Liver (tissue), 9 donors: Measurements from ENCODE around the gene CELA2A. TPM values are rescaled to one million over a fixed set of nuclear protein-coding genes. Genes with fewer than 3 reads are reported as not detected.
"Not testable (repeated sequence)": the region's sequence is repeated elsewhere in the genome, so short reads cannot be mapped to it uniquely, and the experiment has no call there.

Experiments
- DNase-seq: peaks from one replicate; pipeline ENCODE4 v3.0.0-alpha.2; 2017; ENCODE audit warnings: low spot score
- H3K27ac ChIP-seq, 2 donors: one replicate each; pipeline ENCODE4 v1.7.0; 2013; ENCODE audit warnings: inconsistent platforms in 2 of 2, low read length in 2 of 2, control low read depth in 1 of 2, low read depth in 1 of 2, mild to moderate bottlenecking in 1 of 2
- H3K27me3 ChIP-seq, 4 donors: one replicate each; pipeline versions ENCODE4 v1.6.1 to v1.7.0; 2013; ENCODE audit warnings: low read length in 3 of 4, inconsistent platforms in 1 of 4, mild to moderate bottlenecking in 1 of 4, moderate library complexity in 1 of 4; ENCODE audit not compliant: control insufficient read depth in 4 of 4, insufficient read depth in 4 of 4
- H3K36me3 ChIP-seq, 4 donors: one replicate each; pipeline versions ENCODE4 v1.6.1 to v1.7.0; 2013; ENCODE audit warnings: low read length in 3 of 4, mild to moderate bottlenecking in 3 of 4, low read depth in 1 of 4, moderate library complexity in 1 of 4; ENCODE audit not compliant: control insufficient read depth in 4 of 4, insufficient read depth in 3 of 4
- H3K4me1 ChIP-seq, 4 donors: one replicate each; pipeline versions ENCODE4 v1.6.1 to v1.7.0; 2013; ENCODE audit warnings: low read length in 3 of 4, mild to moderate bottlenecking in 3 of 4, moderate library complexity in 1 of 4; ENCODE audit not compliant: control insufficient read depth in 4 of 4, insufficient read depth in 4 of 4
- H3K4me3 ChIP-seq, 3 donors: one replicate each; pipeline versions ENCODE4 v1.6.1 to v1.7.0; 2013; ENCODE audit warnings: low read length in 3 of 3, control low read depth in 1 of 3, low read depth in 1 of 3, mild to moderate bottlenecking in 1 of 3
- H3K9ac ChIP-seq, 2 donors: one replicate each; pipeline ENCODE4 v1.7.0; 2013; ENCODE audit warnings: low read length in 2 of 2, mild to moderate bottlenecking in 2 of 2, moderate library complexity in 2 of 2, control low read depth in 1 of 2, low read depth in 1 of 2
- H3K9me3 ChIP-seq, 4 donors: one replicate each; pipeline versions ENCODE4 v1.6.1 to v1.7.0; 2013; ENCODE audit warnings: low read length in 3 of 4; ENCODE audit not compliant: control insufficient read depth in 4 of 4
- CTCF ChIP-seq: fragments of 150-350 bp; IDR thresholded peaks from 2 replicates; pipeline ENCODE4 v1.5.1; 2017; ENCODE audit warnings: improper control_type of control experiment, low read depth, low read length; ENCODE audit not compliant: missing input control
- FOXA1 ChIP-seq: IDR thresholded peaks from 2 replicates; pipeline ENCODE4 v1.6.1; 2016; ENCODE audit warnings: antibody characterized with exemption
- NR2F2 ChIP-seq: IDR thresholded peaks from 2 replicates; pipeline ENCODE4 v1.6.1; 2016; ENCODE audit warnings: antibody characterized with exemption
- RAD21 ChIP-seq, 2 donors: IDR thresholded peaks; 2 replicates each; pipeline ENCODE4 v1.6.1; 2016; ENCODE audit warnings: antibody characterized with exemption in 2 of 2, mild to moderate bottlenecking in 2 of 2
- REST ChIP-seq: IDR thresholded peaks from 2 replicates; pipeline ENCODE4 v1.6.1; 2016; ENCODE audit warnings: antibody characterized with exemption, mild to moderate bottlenecking
- SP1 ChIP-seq: IDR thresholded peaks from 2 replicates; pipeline ENCODE4 v1.6.1; 2018; ENCODE audit warnings: antibody characterized with exemption, mild to moderate bottlenecking
- YY1 ChIP-seq: IDR thresholded peaks from 2 replicates; pipeline ENCODE4 v1.6.1; 2016; ENCODE audit warnings: antibody characterized with exemption, mild to moderate bottlenecking
- WGBS: extraction: QIAGEN DNeasy Blood & Tissue Kit; methylation state at CpG from one replicate; pipeline ENCODE4 v1.1.7; 2013; 5-methylcytosine and 5-hydroxymethylcytosine counted together
- polyA plus RNA-seq, 2 donors: library from polyadenylated mRNA; stranded (reverse) in 1 of 2; unstranded in 1 of 2; fragments of 200-250 nt in 1 of 2; fragments of >200 nt in 1 of 2; fragmentation: Nextera tagmentation in 1 of 2; extraction: Ambion mirVana in 1 of 2; gene quantifications; one replicate each; pipeline versions ENCODE4 v1.2.1 to v1.2.3, GENCODE V29; 2013 to 2015
- total RNA-seq, 2 donors: library from RNA; depleted of rRNA; stranded (reverse); fragments of >200 nt; gene quantifications; one replicate each; pipeline ENCODE4 v1.2.3, GENCODE V29; 2014
- TF ChIP-seq, protein P1 (sequence below): IDR thresholded peaks from 2 replicates; pipeline ENCODE4 v1.6.1; 2016; ENCODE audit warnings: antibody characterized with exemption
- TF ChIP-seq, protein P2 (sequence below): IDR thresholded peaks from 2 replicates; pipeline ENCODE4 v1.6.1; 2016; ENCODE audit warnings: antibody characterized with exemption
- donor health status: healthy.
- donor health status: healthy.
- donor health status: healthy.
- donor health status: healthy.
- donor health status: healthy.

Gene CELA2A
- total and polyA plus RNA-seq, 4 donors, result not detected

DNA sequence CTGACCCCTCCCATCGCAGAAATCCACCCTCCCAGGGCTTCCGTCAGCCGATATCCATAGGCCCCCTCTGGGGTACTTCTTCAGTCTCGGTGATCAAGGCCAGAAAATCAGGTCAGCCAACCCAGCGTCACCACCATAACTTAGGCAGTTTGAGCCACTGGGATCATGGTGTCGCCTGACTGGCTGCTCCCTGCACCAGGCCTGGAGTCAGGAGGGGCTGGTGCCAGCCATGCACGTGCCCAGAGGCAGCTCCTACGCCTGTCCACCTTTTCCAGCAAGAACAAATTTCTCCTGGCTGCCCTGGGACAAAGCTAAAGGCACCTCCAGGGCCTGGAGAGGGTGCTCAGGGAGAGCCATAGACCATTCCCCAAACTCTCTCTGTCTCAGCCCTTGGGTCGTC is 23.1 kb upstream of the CELA2A start:
- Histone ChIP-seq H3K4me1 (peaks cover 0 to 8% (median 5%) of the 10 kb centered on the region in 4 donors), H3K36me3 (no peaks in the 10 kb centered on the region), H3K27ac (no peak overlapping the region), H3K9me3 (no peaks in the 10 kb centered on the region), H3K9ac (no peak overlapping the region), H3K4me3 (no peak overlapping the region), H3K27me3 (no peaks in the 10 kb centered on the region)
- 88% methylated on average over 9 of the region's 9 CpGs for WGBS
- no peak for DNase-seq
- TF ChIP-seq NR2F2 (no peak), REST (no peak)

DNA sequence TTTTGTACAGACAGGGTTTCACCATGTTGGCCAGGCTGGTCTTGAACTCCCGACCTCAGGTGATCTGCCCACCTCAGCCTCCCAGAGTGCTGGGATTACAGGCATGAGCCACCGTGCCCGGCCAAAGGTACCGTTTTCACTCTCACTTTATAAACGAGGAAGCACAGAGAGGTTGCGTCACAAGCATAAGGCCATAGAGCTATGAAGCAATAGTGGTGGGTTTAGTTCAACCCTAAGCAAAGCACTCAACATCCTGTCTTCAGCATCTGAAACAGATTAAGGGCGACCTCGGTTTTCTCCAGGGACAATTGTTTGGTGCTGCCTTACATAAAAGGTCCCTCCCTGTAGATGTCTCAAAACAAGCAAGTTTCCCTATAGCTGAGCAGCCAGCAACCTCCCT is 21.8 kb upstream of the CELA2A start:
- H3K9me3 ChIP-seq, H3K9ac ChIP-seq, H3K4me3 ChIP-seq, H3K27ac ChIP-seq, H3K36me3 ChIP-seq, DNase-seq, H3K27me3 ChIP-seq, H3K4me1 ChIP-seq: not testable (repeated sequence)
- 41% methylated on average over 8 of the region's 8 CpGs for WGBS

DNA sequence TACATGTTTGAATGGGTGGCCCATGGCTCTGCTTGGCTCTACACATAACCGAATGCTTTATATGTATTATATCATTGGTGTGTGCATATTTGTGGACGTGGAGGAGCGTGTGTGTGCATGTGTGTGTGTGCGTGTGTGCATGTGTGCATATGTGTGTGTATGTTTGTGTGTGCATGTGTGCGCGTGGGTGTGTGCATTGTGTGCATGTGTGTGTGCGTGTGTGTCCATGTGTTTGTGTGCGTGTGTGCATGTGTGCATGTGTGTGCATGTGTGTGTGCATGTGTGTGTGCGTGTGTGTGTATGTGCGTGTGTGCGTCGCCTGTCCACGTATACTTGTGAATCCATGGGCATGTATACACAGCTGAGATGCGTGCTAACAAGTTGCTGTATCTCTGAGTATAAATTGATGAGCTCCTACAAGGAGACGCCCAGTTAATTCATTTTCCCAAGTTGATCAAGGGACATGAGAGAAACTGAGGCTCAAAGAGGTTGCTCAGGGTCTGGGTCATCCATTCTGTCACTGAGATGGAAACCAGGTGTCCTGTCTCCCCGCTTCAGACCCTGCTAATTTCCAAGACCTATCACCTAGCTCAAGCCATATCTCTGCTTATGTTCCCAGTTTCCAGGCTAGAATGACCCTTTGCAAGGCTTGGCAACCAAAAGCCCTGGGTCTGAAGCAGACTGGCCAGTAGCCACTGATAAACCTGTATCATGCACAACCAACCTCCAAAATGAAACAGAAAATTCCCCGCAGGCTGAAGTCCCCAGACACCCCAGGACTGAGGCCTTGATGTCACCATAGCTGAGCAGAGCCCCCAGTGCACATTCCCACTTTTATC is 21.1 kb upstream of the CELA2A start:
- 93% methylated on average over 17 of the region's 17 CpGs for WGBS
- H3K9ac ChIP-seq, result no peak overlapping the region
- H3K27me3 ChIP-seq, result no peaks in the 10 kb centered on the region
- TF ChIP-seq RAD21 (IDR thresholded peaks at IDR 0.05) (no peak), CTCF (no peak), NR2F2 (no peak), FOXA1 (no peak), SP1 (no peak), YY1 (no peak)
- TF ChIP-seq, protein P1, sequence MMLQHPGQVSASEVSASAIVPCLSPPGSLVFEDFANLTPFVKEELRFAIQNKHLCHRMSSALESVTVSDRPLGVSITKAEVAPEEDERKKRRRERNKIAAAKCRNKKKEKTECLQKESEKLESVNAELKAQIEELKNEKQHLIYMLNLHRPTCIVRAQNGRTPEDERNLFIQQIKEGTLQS, result no peak
- TF ChIP-seq, protein P2, sequence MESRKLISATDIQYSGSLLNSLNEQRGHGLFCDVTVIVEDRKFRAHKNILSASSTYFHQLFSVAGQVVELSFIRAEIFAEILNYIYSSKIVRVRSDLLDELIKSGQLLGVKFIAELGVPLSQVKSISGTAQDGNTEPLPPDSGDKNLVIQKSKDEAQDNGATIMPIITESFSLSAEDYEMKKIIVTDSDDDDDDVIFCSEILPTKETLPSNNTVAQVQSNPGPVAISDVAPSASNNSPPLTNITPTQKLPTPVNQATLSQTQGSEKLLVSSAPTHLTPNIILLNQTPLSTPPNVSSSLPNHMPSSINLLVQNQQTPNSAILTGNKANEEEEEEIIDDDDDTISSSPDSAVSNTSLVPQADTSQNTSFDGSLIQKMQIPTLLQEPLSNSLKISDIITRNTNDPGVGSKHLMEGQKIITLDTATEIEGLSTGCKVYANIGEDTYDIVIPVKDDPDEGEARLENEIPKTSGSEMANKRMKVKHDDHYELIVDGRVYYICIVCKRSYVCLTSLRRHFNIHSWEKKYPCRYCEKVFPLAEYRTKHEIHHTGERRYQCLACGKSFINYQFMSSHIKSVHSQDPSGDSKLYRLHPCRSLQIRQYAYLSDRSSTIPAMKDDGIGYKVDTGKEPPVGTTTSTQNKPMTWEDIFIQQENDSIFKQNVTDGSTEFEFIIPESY, result no peak
- no peak for DNase-seq
- H3K4me1 ChIP-seq, result peaks cover 0 to 5% (median 0%) of the 10 kb centered on the region in 4 donors
- H3K36me3 ChIP-seq, result no peaks in the 10 kb centered on the region
- H3K27ac ChIP-seq, result no peak overlapping the region
- H3K4me3 ChIP-seq, result no peak overlapping the region
- H3K9me3 ChIP-seq, result no peaks in the 10 kb centered on the region
